Muscle layer of duodenum (tissue), 2 donors: ENCODE measurements around the gene ASCC3.
"Not testable (repeated sequence)": the region's sequence is repeated elsewhere in the genome, so short reads cannot be mapped to it uniquely, and the experiment has no call there.

ENCODE experiments used
- H3K27ac ChIP-seq: one replicate; pipeline ENCODE4 v1.7.0; 2013; ENCODE audit warnings: mild to moderate bottlenecking, low read length
- H3K27me3 ChIP-seq: one replicate; pipeline ENCODE4 v1.7.0; 2013; ENCODE audit warnings: low read depth, mild to moderate bottlenecking, control low read depth, low read length
- H3K36me3 ChIP-seq, 2 donors: one replicate each; pipeline ENCODE4 v1.7.0; 2013; ENCODE audit warnings: low read length in 2 of 2, control low read depth in 1 of 2, mild to moderate bottlenecking in 1 of 2; ENCODE audit not compliant: insufficient read depth in 2 of 2, control insufficient read depth in 1 of 2
- H3K4me1 ChIP-seq, 2 donors: one replicate each; pipeline ENCODE4 v1.7.0; 2013; ENCODE audit warnings: low read length in 2 of 2, mild to moderate bottlenecking in 2 of 2, control low read depth in 1 of 2, moderate library complexity in 1 of 2; ENCODE audit not compliant: insufficient read depth in 2 of 2, control insufficient read depth in 1 of 2
- H3K4me3 ChIP-seq, 2 donors: one replicate each; pipeline ENCODE4 v1.7.0; 2013; ENCODE audit warnings: low read length in 2 of 2, low read depth in 1 of 2, mild to moderate bottlenecking in 1 of 2
- H3K9me3 ChIP-seq, 2 donors: one replicate each; pipeline ENCODE4 v1.7.0; 2013; ENCODE audit warnings: low read length in 2 of 2, control low read depth in 1 of 2, mild to moderate bottlenecking in 1 of 2; ENCODE audit not compliant: control insufficient read depth in 1 of 2
- donor health status: healthy.

Gene ASCC3

GRCh38 chr6:100758386-100758785 lies 122.7 kb downstream of the ASCC3 start:
- H3K27me3 ChIP-seq, H3K27ac ChIP-seq, H3K4me3 ChIP-seq, H3K4me1 ChIP-seq, H3K9me3 ChIP-seq: not testable (repeated sequence)
- peaks cover 0 to 18% of the 10 kb centered on the region in 2 donors for H3K36me3 ChIP-seq

GRCh38 chr6:100753421-100753820 lies 127.7 kb downstream of the ASCC3 start:
- Histone ChIP-seq H3K4me3 (no peak overlapping the region), H3K9me3 (no peaks in the 10 kb centered on the region), H3K27me3 (no peaks in the 10 kb centered on the region), H3K27ac (no peak overlapping the region), H3K36me3 (no peaks in the 10 kb centered on the region), H3K4me1 (peaks cover 0 to 5% of the 10 kb centered on the region in 2 donors)

GRCh38 chr6:100751590-100751989 lies 129.5 kb downstream of the ASCC3 start:
- Histone ChIP-seq H3K36me3 (no peaks in the 10 kb centered on the region), H3K4me3 (no peak overlapping the region), H3K27ac (no peak overlapping the region), H3K4me1 (peaks cover 0 to 5% of the 10 kb centered on the region in 2 donors), H3K27me3 (no peaks in the 10 kb centered on the region), H3K9me3 (no peaks in the 10 kb centered on the region)

GRCh38 chr6:100745419-100746041 lies 135.6 kb downstream of the ASCC3 start:
- Histone ChIP-seq H3K36me3 (peaks cover 4 to 12% of the 10 kb centered on the region in 2 donors), H3K9me3 (no peaks in the 10 kb centered on the region), H3K4me3 (no peak overlapping the region), H3K27ac (no peak overlapping the region), H3K27me3 (no peaks in the 10 kb centered on the region), H3K4me1 (no peaks in the 10 kb centered on the region)

GRCh38 chr6:100740439-100740838 lies 140.7 kb downstream of the ASCC3 start:
- H3K4me1 ChIP-seq: no peaks in the 10 kb centered on the region
- H3K9me3 ChIP-seq: peaks cover 0 to 4% of the 10 kb centered on the region in 2 donors
- H3K27me3 ChIP-seq: no peaks in the 10 kb centered on the region
- H3K36me3 ChIP-seq: peaks cover 4 to 12% of the 10 kb centered on the region in 2 donors
- H3K27ac ChIP-seq: no peak overlapping the region
- no peak overlapping the region for H3K4me3 ChIP-seq

- H3K27ac ChIP-seq, H3K36me3 ChIP-seq, H3K4me3 ChIP-seq, H3K4me1 ChIP-seq, H3K27me3 ChIP-seq, H3K9me3 ChIP-seq: not testable (repeated sequence)
Measured at GRCh38 chr6:100737720-100738119, 143.4 kb downstream of the ASCC3 start.

- Histone ChIP-seq H3K9me3 (no peaks in the 10 kb centered on the region), H3K27ac (no peak overlapping the region), H3K27me3 (no peaks in the 10 kb centered on the region), H3K36me3 (no peaks in the 10 kb centered on the region), H3K4me1 (peaks cover 0 to 4% of the 10 kb centered on the region in 2 donors), H3K4me3 (no peak overlapping the region)
Measured at GRCh38 chr6:100731411-100731810, 149.7 kb downstream of the ASCC3 start.

GRCh38 chr6:100730001-100730980 lies 150.8 kb downstream of the ASCC3 start:
- Histone ChIP-seq H3K27ac (no peak overlapping the region), H3K27me3 (no peaks in the 10 kb centered on the region), H3K4me1 (peaks cover 0 to 4% of the 10 kb centered on the region in 2 donors), H3K4me3 (no peak overlapping the region), H3K9me3 (no peaks in the 10 kb centered on the region), H3K36me3 (no peaks in the 10 kb centered on the region)

GRCh38 chr6:100726666-100727065 lies 154.5 kb downstream of the ASCC3 start:
- no peak overlapping the region for H3K27ac ChIP-seq
- peaks cover 0 to 4% of the 10 kb centered on the region in 2 donors for H3K4me1 ChIP-seq
- H3K36me3 ChIP-seq: peaks cover 7 to 10% of the 10 kb centered on the region in 2 donors
- H3K4me3 ChIP-seq: no peak overlapping the region
- H3K27me3 ChIP-seq: no peaks in the 10 kb centered on the region
- no peaks in the 10 kb centered on the region for H3K9me3 ChIP-seq

GRCh38 chr6:100724696-100725095 lies 156.4 kb downstream of the ASCC3 start:
- Histone ChIP-seq H3K9me3 (no peaks in the 10 kb centered on the region), H3K27me3 (no peaks in the 10 kb centered on the region), H3K4me1 (peaks cover 0 to 4% of the 10 kb centered on the region in 2 donors), H3K36me3 (peaks cover 10% of the 10 kb centered on the region in 2 donors), H3K27ac (no peak overlapping the region), H3K4me3 (no peak overlapping the region)

GRCh38 chr6:100724222-100724621 lies 156.9 kb downstream of the ASCC3 start:
- peaks cover 0 to 4% of the 10 kb centered on the region in 2 donors for H3K4me1 ChIP-seq
- no peak overlapping the region for H3K27ac ChIP-seq
- no peaks in the 10 kb centered on the region for H3K9me3 ChIP-seq
- H3K4me3 ChIP-seq: no peak overlapping the region
- H3K36me3 ChIP-seq: peaks cover 10% of the 10 kb centered on the region in 2 donors
- H3K27me3 ChIP-seq: no peaks in the 10 kb centered on the region
